Activated CD8-positive, alpha-beta memory T cell treated with anti-CD3 and anti-CD28 coated beads for 4 hours (primary cell): ENCODE results near the gene CHN1.

Source experiments
- DNase-seq, 2 donors: peaks; one replicate each; pipeline ENCODE4 v3.0.0-alpha.2; 2020; ENCODE audit warnings: low read depth in 2 of 2

The CHN1 gene

GRCh38 chr2:174768557-174768956 lies 236.6 kb downstream of the CHN1 start:
- DNase-seq: no peak

- no peak for DNase-seq
Measured at GRCh38 chr2:174766271-174766670, 238.9 kb downstream of the CHN1 start.

- no peak for DNase-seq
Measured at GRCh38 chr2:174765576-174765975, 239.6 kb downstream of the CHN1 start.

GRCh38 chr2:174764280-174765255 lies 240.6 kb downstream of the CHN1 start, which contains the start of gene CHRNA1:
Gene CHRNA1, minus strand, starts transcription at chr2:174764472. Its CDS starts 78 bp downstream, at chr2:174764394.
- DNase-seq: no peak

- no peak for DNase-seq
Measured at GRCh38 chr2:174763780-174764179, 241.4 kb downstream of the CHN1 start.

- DNase-seq: no peak
Measured at GRCh38 chr2:174762464-174762863, 242.7 kb downstream of the CHN1 start.

GRCh38 chr2:174761837-174762236 lies 243.3 kb downstream of the CHN1 start:
- no peak for DNase-seq

- no peak for DNase-seq
Measured at GRCh38 chr2:174760845-174761473, 244.2 kb downstream of the CHN1 start.

GRCh38 chr2:174759381-174760065 lies 245.7 kb downstream of the CHN1 start:
- DNase-seq: no peak

GRCh38 chr2:174756743-174757142 lies 248.4 kb downstream of the CHN1 start:
- no peak for DNase-seq

GRCh38 chr2:174753038-174753633 lies 252.0 kb downstream of the CHN1 start:
- no peak for DNase-seq

GRCh38 chr2:174752403-174753037 lies 252.7 kb downstream of the CHN1 start:
- no peak for DNase-seq

GRCh38 chr2:174750923-174751441 lies 254.2 kb downstream of the CHN1 start:
- peak in 1 of 2 donors; percentile 12 for DNase-seq

GRCh38 chr2:174749793-174750192 lies 255.4 kb downstream of the CHN1 start:
- no peak for DNase-seq

- DNase-seq: peak; percentile 41 to 54
Measured at GRCh38 chr2:174748948-174749347, 256.2 kb downstream of the CHN1 start.
